H9 (cell line): ENCODE results near the gene DIP2C. TPM values are rescaled to one million over a fixed set of nuclear protein-coding genes. Genes with fewer than 3 reads are reported as not detected.

Experiments used
- DNase-seq: peaks from one replicate; pipeline ENCODE4 v3.0.0-alpha.2; 2017
- H2AFZ ChIP-seq: one replicate; pipeline ENCODE4 v1.6.1; 2013; ENCODE audit warnings: mild to moderate bottlenecking, low read length, control low read depth, moderate library complexity
- H2AK5ac ChIP-seq: 2 replicates; pipeline ENCODE4 v1.6.1; 2013; ENCODE audit warnings: low read length, control low read depth, mixed read lengths; ENCODE audit not compliant: insufficient read length
- H2BK120ac ChIP-seq: one replicate; pipeline ENCODE4 v1.6.1; 2013; ENCODE audit warnings: low read depth, mild to moderate bottlenecking, low read length, control low read depth, inconsistent platforms; ENCODE audit not compliant: poor library complexity, severe bottlenecking
- H2BK12ac ChIP-seq: 2 replicates; pipeline ENCODE4 v1.6.1; 2013; ENCODE audit warnings: low read length, control low read depth, mixed read lengths, low read depth; ENCODE audit not compliant: insufficient read length
- H2BK15ac ChIP-seq: 2 replicates; pipeline ENCODE4 v1.6.1; 2013; ENCODE audit warnings: low read depth, low read length, control low read depth
- H2BK20ac ChIP-seq: one replicate; pipeline ENCODE4 v1.6.1; 2013; ENCODE audit warnings: low read depth, mild to moderate bottlenecking, low read length, control low read depth, inconsistent platforms; ENCODE audit not compliant: poor library complexity, severe bottlenecking
- H2BK5ac ChIP-seq: 2 replicates; pipeline ENCODE4 v1.6.1; 2013; ENCODE audit warnings: low read length, control low read depth, mixed read lengths; ENCODE audit not compliant: insufficient read length
- H3K14ac ChIP-seq: 2 replicates; pipeline ENCODE4 v1.6.1; 2013; ENCODE audit warnings: low read length, control low read depth; ENCODE audit not compliant: insufficient read depth
- H3K18ac ChIP-seq: 2 replicates; pipeline ENCODE4 v1.6.1; 2013; ENCODE audit warnings: low read depth, mild to moderate bottlenecking, mixed read lengths, low read length, control low read depth; ENCODE audit not compliant: insufficient read length
- H3K23ac ChIP-seq: 2 replicates; pipeline ENCODE4 v1.6.1; 2013; ENCODE audit warnings: low read length, control low read depth, mixed read lengths, low read depth; ENCODE audit not compliant: insufficient read length
- H3K23me2 ChIP-seq: 2 replicates; pipeline ENCODE4 v1.6.1; 2013; ENCODE audit warnings: low read depth, mild to moderate bottlenecking, mixed read lengths, low read length, control low read depth; ENCODE audit not compliant: insufficient read length, poor library complexity, severe bottlenecking
- H3K27ac ChIP-seq: 2 replicates; pipeline ENCODE4 v1.5.1; 2013; ENCODE audit warnings: low read length, control low read depth, mixed read lengths, low read depth; ENCODE audit not compliant: insufficient read length
- H3K27me3 ChIP-seq: 2 replicates; pipeline ENCODE4 v1.6.1; 2013; ENCODE audit warnings: low read length, control low read depth, inconsistent platforms; ENCODE audit not compliant: insufficient read depth
- H3K4ac ChIP-seq: 2 replicates; pipeline ENCODE4 v1.6.1; 2013; ENCODE audit warnings: low read depth, mild to moderate bottlenecking, control low read depth, inconsistent platforms, low read length, moderate library complexity
- H3K4me1 ChIP-seq: 2 replicates; pipeline ENCODE4 v1.6.1; 2013; ENCODE audit warnings: low read length, control low read depth, inconsistent platforms; ENCODE audit not compliant: insufficient read depth
- H3K4me2 ChIP-seq: 2 replicates; pipeline ENCODE4 v1.6.1; 2013; ENCODE audit warnings: low read length, control low read depth, mixed read lengths; ENCODE audit not compliant: insufficient read length, insufficient read depth
- H3K56ac ChIP-seq: 2 replicates; pipeline ENCODE4 v1.6.1; 2013; ENCODE audit warnings: low read depth, mild to moderate bottlenecking, mixed read lengths, low read length, control low read depth; ENCODE audit not compliant: insufficient read length
- H3K79me1 ChIP-seq: 2 replicates; pipeline ENCODE4 v1.6.1; 2013; ENCODE audit warnings: low read depth, mild to moderate bottlenecking, moderate library complexity, low read length, control low read depth, inconsistent platforms; ENCODE audit not compliant: insufficient read depth, poor library complexity, severe bottlenecking
- H3K79me2 ChIP-seq: 2 replicates; pipeline ENCODE4 v1.6.1; 2013; ENCODE audit warnings: low read length, control low read depth, inconsistent platforms; ENCODE audit not compliant: insufficient read depth
- H3K9ac ChIP-seq: 2 replicates; pipeline ENCODE4 v1.6.1; 2013; ENCODE audit warnings: low read length, control low read depth, mixed read lengths; ENCODE audit not compliant: insufficient read length; ENCODE audit errors: extremely low read depth
- H3K9me3 ChIP-seq: one replicate; pipeline ENCODE4 v1.6.1; 2013; ENCODE audit warnings: low read depth, low read length, inconsistent platforms; ENCODE audit not compliant: control insufficient read depth
- H3T11ph ChIP-seq: one replicate; pipeline ENCODE4 v1.6.1; 2013; ENCODE audit warnings: mild to moderate bottlenecking, low read length, control low read depth, inconsistent platforms
- H4K20me1 ChIP-seq: one replicate; pipeline ENCODE4 v1.6.1; 2013; ENCODE audit not compliant: control insufficient read depth, insufficient read length, insufficient read depth
- H4K5ac ChIP-seq: 2 replicates; pipeline ENCODE4 v1.6.1; 2013; ENCODE audit warnings: low read depth, mild to moderate bottlenecking, mixed read lengths, low read length, control low read depth; ENCODE audit not compliant: insufficient read length
- H4K8ac ChIP-seq: replicated peaks from 2 replicates; pipeline ENCODE4 v1.6.1; 2013; ENCODE audit warnings: low read length, control low read depth, mixed read lengths, low read depth; ENCODE audit not compliant: insufficient read length
- H4K91ac ChIP-seq: 2 replicates; pipeline ENCODE4 v1.6.1; 2013; ENCODE audit warnings: low read depth, mild to moderate bottlenecking, moderate library complexity, mixed read lengths, low read length, control low read depth; ENCODE audit not compliant: insufficient read length
- H3K27ac Mint-ChIP-seq, 3 experiments: 2 replicates in 2 of 3; 3 replicates in 1 of 3; pipeline ENCODE4 v1.8.0; 2020 to 2021; ENCODE audit warnings: mixed read lengths in 3 of 3, mild to moderate bottlenecking in 1 of 3, moderate library complexity in 1 of 3
- H3K27me3 Mint-ChIP-seq: 2 replicates; pipeline ENCODE4 v1.8.0; 2021; ENCODE audit warnings: low read depth, mild to moderate bottlenecking, moderate library complexity, mixed read lengths
- H3K36me3 Mint-ChIP-seq, 3 experiments: 2 replicates in 2 of 3; 3 replicates in 1 of 3; pipeline ENCODE4 v1.8.0; 2020 to 2021; ENCODE audit warnings: low read depth in 3 of 3, mixed read lengths in 3 of 3; ENCODE audit not compliant: insufficient read depth in 1 of 3
- H3K4me1 Mint-ChIP-seq, 2 experiments: 2 replicates each; pipeline ENCODE4 v1.8.0; 2020; ENCODE audit warnings: mixed read lengths in 2 of 2
- H3K4me3 Mint-ChIP-seq, 2 experiments: 2 replicates in 1 of 2; 3 replicates in 1 of 2; pipeline ENCODE4 v1.8.0; 2020 to 2021; ENCODE audit warnings: mild to moderate bottlenecking in 2 of 2, mixed read lengths in 2 of 2, moderate library complexity in 1 of 2
- H3K9me3 Mint-ChIP-seq, 2 experiments: 2 replicates in 1 of 2; 3 replicates in 1 of 2; pipeline ENCODE4 v1.8.0; 2020; ENCODE audit warnings: mild to moderate bottlenecking in 2 of 2, mixed read lengths in 2 of 2, moderate library complexity in 1 of 2
- CTCF ChIP-seq: fragments of 200-600 bp; sonication (generic); conservative IDR thresholded peaks from 3 replicates; pipeline ENCODE4 v1.8.0; 2021; ENCODE audit warnings: antibody characterized with exemption, mild to moderate bottlenecking
- WGBS: extraction: QIAGEN DNeasy Blood & Tissue Kit; methylation state at CpG from one replicate; pipeline ENCODE4 v1.1.7; 2013; ENCODE audit warnings: missing lambda C conversion rate, low lambda C conversion rate, mixed read lengths; ENCODE audit not compliant: insufficient read length; ENCODE audit errors: extremely low coverage; 5-methylcytosine and 5-hydroxymethylcytosine counted together
- total RNA-seq: library from RNA; stranded (reverse); gene quantifications from 2 replicates; pipeline ENCODE4 v1.2.1, GENCODE V29; 2021

DIP2C gene
- total RNA-seq, 1 experiment from 2014 or later = 7.9 TPM

- Histone ChIP-seq H2BK15ac (no peak overlapping the region), H4K5ac (no peak overlapping the region), H3K18ac (no peak overlapping the region), H3K79me1 (no peaks in the 10 kb centered on the region), H3T11ph (no peak overlapping the region), H3K14ac (no peak overlapping the region), H3K79me2 (no peaks in the 10 kb centered on the region; the same call in 1 of the 2 replicates), H2BK120ac (no peak overlapping the region), H3K4ac (no peak overlapping the region), H2BK20ac (no peak overlapping the region), H3K9me3 (no peaks in the 10 kb centered on the region), H3K9ac (no peak overlapping the region), H3K4me1 (no peaks in the 10 kb centered on the region; the same call in 1 of the 2 replicates), H3K23ac (no peak overlapping the region), H2BK5ac (no peak overlapping the region), H2BK12ac (no peak overlapping the region), H2AK5ac (no peak overlapping the region), H2AFZ (no peak overlapping the region), H3K23me2 (no peaks in the 10 kb centered on the region), H3K27me3 (no peaks in the 10 kb centered on the region; the same call in 1 of the 2 replicates), H3K56ac (no peak overlapping the region), H3K27ac (no peak overlapping the region), H4K20me1 (no peaks in the 10 kb centered on the region), H4K91ac (no peak overlapping the region), H4K8ac (no peak overlapping the region), H3K4me2 (no peak overlapping the region)
- DNase-seq = no peak
- H3K4me1 Mint-ChIP-seq = peaks cover 21 to 24% of the 10 kb centered on the region in 2 experiments
- no CpG with 5 or more reads among the region's 12 CpGs for WGBS
- H3K27ac Mint-ChIP-seq = no peak overlapping the region
- H3K27me3 Mint-ChIP-seq = no peaks in the 10 kb centered on the region
- H3K36me3 Mint-ChIP-seq = no peaks in the 10 kb centered on the region
- no peak overlapping the region for H3K4me3 Mint-ChIP-seq
- H3K9me3 Mint-ChIP-seq = no peaks in the 10 kb centered on the region
- no peak for TF ChIP-seq CTCF
These were observed 94.0 kb downstream of the DIP2C start for GRCh38 chr10:595473-595872.
